ENCODE results near the gene PRAC2. TPM values are rescaled to one million over a fixed set of nuclear protein-coding genes. Genes with fewer than 3 reads are reported as not detected.

PRAC2 gene
- total and polyA plus RNA-seq, 12 donors, result not detected

- H3K9me3 ChIP-seq (replicated peaks in 1 of 3), result no peaks in the 10 kb centered on the region
- DNase-seq, result no peak
- H3K4me3 ChIP-seq, result no peak overlapping the region
- no peak for TF ChIP-seq CTCF (IDR thresholded peaks at IDR 0.05)
- TF ChIP-seq POLR2A (IDR thresholded peaks at IDR 0.05), result no peak
- H3K36me3 ChIP-seq (replicated peaks in 1 of 2), result no peaks in the 10 kb centered on the region
- peaks cover 0 to 19% of the 10 kb centered on the region in 2 donors for H3K4me1 ChIP-seq (replicated peaks in 1 of 2)
- intact Hi-C loops (cut with DNase I), result no loop called here
- peaks cover 82% of the 10 kb centered on the region for H3K27me3 ChIP-seq
- 7 to 18% (median 9%) methylated on average over 17 to 52 of the region's 52 CpGs for WGBS, 4 donors
- no peak overlapping the region for H3K27ac ChIP-seq
Measured at GRCh38 chr17:48754500-48755261, 31.7 kb downstream of the PRAC2 start.

GRCh38 chr17:48755356-48755755, 32.4 kb downstream of the PRAC2 start:
- H3K36me3 ChIP-seq (replicated peaks in 1 of 2), result no peaks in the 10 kb centered on the region
- H3K9me3 ChIP-seq (replicated peaks in 1 of 3), result no peaks in the 10 kb centered on the region
- H3K4me3 ChIP-seq, result no peak overlapping the region
- WGBS, 4 donors, result 18 to 28% (median 21%) methylated on average over 8 of the region's 8 CpGs
- no peak overlapping the region for H3K27ac ChIP-seq
- TF ChIP-seq POLR2A (IDR thresholded peaks at IDR 0.05) (no peak), CTCF (IDR thresholded peaks at IDR 0.05) (no peak)
- H3K27me3 ChIP-seq, result peaks cover 75% of the 10 kb centered on the region
- intact Hi-C loops (cut with DNase I), result no loop called here
- DNase-seq, result no peak
- peaks cover 0 to 19% of the 10 kb centered on the region in 2 donors for H3K4me1 ChIP-seq (replicated peaks in 1 of 2)

DNA sequence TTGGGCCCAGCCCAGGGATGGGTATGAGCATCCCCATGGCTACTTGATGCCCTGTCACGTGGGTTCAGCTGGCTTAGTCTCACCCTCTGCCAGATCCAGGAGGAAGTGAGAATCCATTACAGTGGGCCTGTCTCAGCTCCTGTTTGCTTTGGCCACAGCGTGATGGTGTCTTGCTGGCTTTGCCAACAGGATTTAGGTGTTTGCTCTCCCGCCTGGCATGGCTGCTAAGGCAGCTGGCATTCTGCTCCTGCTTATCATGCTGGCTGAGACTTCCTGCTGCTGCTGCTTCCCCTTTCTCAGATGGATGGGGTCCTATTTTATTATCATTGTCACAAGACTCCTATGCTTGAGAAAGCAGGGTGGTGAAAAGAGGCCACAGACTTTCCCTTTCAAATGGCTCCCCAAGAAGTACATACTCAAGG, 33.9 kb downstream of the PRAC2 start:
- WGBS, 4 donors, result 37 to 68% (median 59%) methylated on average over 3 of the region's 3 CpGs
- H3K36me3 ChIP-seq (replicated peaks in 1 of 2), result no peaks in the 10 kb centered on the region

DNA sequence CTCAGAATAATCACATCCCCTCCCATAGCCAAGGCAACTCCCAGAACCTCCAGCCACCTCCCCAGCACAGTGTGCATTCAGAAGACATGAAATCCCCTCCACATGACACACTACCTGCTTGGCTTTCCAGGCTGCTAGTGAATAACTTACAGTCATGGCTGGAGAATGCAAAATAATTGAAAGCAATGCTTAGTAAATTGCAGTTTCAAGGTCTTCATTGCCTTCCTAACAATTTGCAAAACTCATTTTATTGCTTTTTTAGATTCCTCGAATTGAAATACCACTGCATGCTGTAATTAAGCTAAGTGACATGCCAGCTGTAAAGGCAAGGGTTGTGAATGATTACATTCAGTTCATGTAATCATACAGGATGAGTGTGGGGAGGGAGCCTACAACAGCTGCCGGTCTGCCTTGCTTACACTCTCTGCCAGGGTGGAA, 34.6 kb downstream of the PRAC2 start:
- Histone ChIP-seq H3K4me3 (no peak overlapping the region), H3K36me3 (replicated peaks in 1 of 2) (no peaks in the 10 kb centered on the region), H3K27me3 (peaks cover 59% of the 10 kb centered on the region), H3K27ac (no peak overlapping the region), H3K9me3 (replicated peaks in 1 of 3) (no peaks in the 10 kb centered on the region), H3K4me1 (replicated peaks in 1 of 2) (peaks cover 0 to 19% of the 10 kb centered on the region in 2 donors)
- 38 to 61% (median 54%) methylated on average over 2 of the region's 2 CpGs for WGBS, 4 donors
- TF ChIP-seq POLR2A (IDR thresholded peaks at IDR 0.05), result no peak
- no peak for TF ChIP-seq CTCF (IDR thresholded peaks at IDR 0.05)
- no peak for DNase-seq
- intact Hi-C loops (cut with DNase I), result no loop called here

More for the DNA sequence above, 33.9 kb downstream of the PRAC2 start:
- Histone ChIP-seq H3K4me1 (replicated peaks in 1 of 2) (peaks cover 0 to 19% of the 10 kb centered on the region in 2 donors), H3K27ac (no peak overlapping the region), H3K4me3 (no peak overlapping the region), H3K27me3 (peaks cover 66% of the 10 kb centered on the region), H3K9me3 (replicated peaks in 1 of 3) (no peaks in the 10 kb centered on the region)
- peak in 2 of 7 donors; percentile 7 to 18 for DNase-seq
- TF ChIP-seq CTCF (IDR thresholded peaks at IDR 0.05), result no peak
- no peak for TF ChIP-seq POLR2A (IDR thresholded peaks at IDR 0.05)
- intact Hi-C loops (cut with DNase I), result no loop called here
